ENCODE results near the gene CACNA2D2.

The CACNA2D2 gene

GRCh38 chr3:50372349-50372748, 131.1 kb downstream of the CACNA2D2 start:
- H3K4me3 ChIP-seq (ENCODE audit: low read depth, low read length) = no peak overlapping the region
- TF ChIP-seq CTCF (IDR thresholded peaks at IDR 0.05; ENCODE audit: borderline replicate concordance, insufficient read depth, low read depth, low read length) = no peak

- TF ChIP-seq CTCF (IDR thresholded peaks at IDR 0.05; ENCODE audit: borderline replicate concordance, insufficient read depth, low read depth, low read length) = no peak
- no peak overlapping the region for H3K4me3 ChIP-seq (ENCODE audit: low read depth, low read length)
Measured at GRCh38 chr3:50371133-50371685, 132.2 kb downstream of the CACNA2D2 start.

GRCh38 chr3:50370594-50370993, 132.8 kb downstream of the CACNA2D2 start:
- no peak for TF ChIP-seq CTCF (IDR thresholded peaks at IDR 0.05; ENCODE audit: borderline replicate concordance, insufficient read depth, low read depth, low read length)
- H3K4me3 ChIP-seq (ENCODE audit: low read depth, low read length) = no peak overlapping the region

- H3K4me3 ChIP-seq (ENCODE audit: low read depth, low read length) = no peak overlapping the region
- no peak for TF ChIP-seq CTCF (IDR thresholded peaks at IDR 0.05; ENCODE audit: borderline replicate concordance, insufficient read depth, low read depth, low read length)
Measured at GRCh38 chr3:50369012-50369670, 134.3 kb downstream of the CACNA2D2 start.

- no peak for TF ChIP-seq CTCF (IDR thresholded peaks at IDR 0.05; ENCODE audit: borderline replicate concordance, insufficient read depth, low read depth, low read length)
- H3K4me3 ChIP-seq (ENCODE audit: low read depth, low read length) = no peak overlapping the region
Measured at GRCh38 chr3:50365842-50366220, 137.6 kb downstream of the CACNA2D2 start.

GRCh38 chr3:50365080-50365841, 138.2 kb downstream of the CACNA2D2 start:
- no peak for TF ChIP-seq CTCF (IDR thresholded peaks at IDR 0.05; ENCODE audit: borderline replicate concordance, insufficient read depth, low read depth, low read length)
- peak overlapping the region; percentile 55 for H3K4me3 ChIP-seq (ENCODE audit: low read depth, low read length)

Measured in GM12875 (cell line).